Measurements from ENCODE around the gene MAP1LC3B.
"Not testable (repeated sequence)": the region's sequence is repeated elsewhere in the genome, so short reads cannot be mapped to it uniquely, and the experiment has no call there.

MAP1LC3B gene

DNA sequence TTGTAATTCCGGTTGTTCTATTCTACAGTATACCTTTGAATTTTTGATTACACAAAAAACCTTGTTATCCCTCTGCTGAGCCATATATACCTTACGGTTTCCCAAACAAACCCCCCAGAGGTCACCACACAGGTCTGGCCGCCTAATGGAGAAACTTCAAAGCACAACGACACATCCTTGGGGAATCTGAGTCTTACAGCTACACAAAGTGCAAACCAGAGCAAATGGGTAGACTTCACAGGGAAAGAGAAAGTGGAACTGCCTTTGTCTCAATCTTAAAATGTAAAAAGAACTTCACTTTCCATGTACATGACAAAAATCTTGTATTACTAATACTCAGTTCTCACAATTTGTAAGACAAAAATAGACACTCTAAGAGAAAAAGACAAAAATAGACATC lies 11.3 kb upstream of the MAP1LC3B start:
- no peak for DNase-seq (ENCODE audit: low read depth in 3 of 3, low spot score in 1 of 3)

DNA sequence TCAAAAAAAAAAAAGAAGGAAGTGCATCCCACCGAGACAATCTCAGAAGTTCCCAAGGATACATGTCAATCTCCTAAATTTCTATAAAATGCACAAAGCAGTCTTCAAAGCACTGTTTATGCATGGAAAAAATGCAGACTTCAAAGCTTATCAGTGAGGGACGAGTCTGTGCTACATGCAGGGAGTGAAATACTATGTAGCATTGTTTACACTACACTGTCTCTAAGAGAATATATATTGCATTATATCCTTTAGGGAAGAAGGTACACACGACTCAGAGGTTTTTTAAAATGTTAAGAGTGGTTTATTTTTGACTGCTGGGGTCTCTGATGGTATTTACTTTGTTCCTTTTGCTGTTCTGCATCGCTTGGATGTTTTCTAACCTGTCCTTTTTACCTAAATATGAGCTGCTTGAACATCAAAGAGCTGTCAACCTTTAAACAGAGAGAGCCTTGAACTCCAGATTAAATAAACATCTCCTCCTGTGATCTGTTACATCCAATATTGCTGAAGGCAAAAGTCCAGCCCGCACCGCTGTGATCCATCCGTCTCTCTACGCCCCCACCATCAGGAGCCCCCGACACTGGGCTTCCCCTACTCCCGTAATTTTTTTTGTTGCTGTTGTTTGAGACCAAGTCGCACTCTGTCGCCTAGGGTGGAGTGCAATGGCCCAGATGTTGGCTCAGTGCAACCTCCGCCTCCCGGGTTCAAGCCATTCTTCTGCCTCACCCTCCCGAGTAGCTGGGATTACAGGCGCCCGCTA lies 9.9 kb upstream of the MAP1LC3B start:
- no peak for DNase-seq (ENCODE audit: low read depth in 3 of 3, low spot score in 1 of 3)

DNA sequence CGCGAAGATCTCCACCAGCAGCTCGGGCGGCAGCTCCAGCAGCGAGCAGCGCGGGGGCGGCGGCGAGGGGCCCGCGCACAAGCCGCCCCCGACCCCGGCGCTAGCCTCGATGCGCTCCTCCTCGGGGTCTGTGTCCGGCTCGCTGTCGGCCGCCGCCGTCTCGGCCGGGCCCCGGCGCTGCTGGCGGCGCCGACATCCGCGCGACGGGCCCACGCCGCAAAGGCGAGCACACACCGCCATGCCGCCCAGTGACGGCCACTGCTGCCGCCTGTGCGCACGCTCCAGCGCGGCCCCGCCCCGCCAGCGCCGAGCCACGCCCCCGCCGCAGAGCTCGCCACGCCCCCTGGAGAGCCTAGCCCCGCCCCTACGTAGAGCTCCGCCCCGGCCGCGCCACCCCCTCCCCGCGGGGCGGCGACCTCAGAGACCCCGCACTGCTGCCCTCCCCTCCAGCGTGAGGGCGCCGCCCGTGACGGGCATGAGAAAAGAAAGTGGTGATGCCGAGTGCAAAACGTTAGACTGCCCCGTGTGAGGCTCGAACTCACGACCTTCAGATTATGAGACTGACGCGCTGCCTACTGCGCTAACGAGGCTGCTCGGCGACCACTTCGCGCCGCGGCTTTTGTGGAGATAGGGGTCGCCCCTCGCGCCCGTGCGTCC lies 8.5 kb upstream of the MAP1LC3B start, which contains the start of gene FBXO31:
Gene FBXO31 (minus strand): TSS at position 272 of the 657 bp plus-strand sequence. CDS start 32 bp downstream, at position 240.
- DNase-seq (ENCODE audit: low read depth in 3 of 3, low spot score in 1 of 3): peak; percentile 79 to 92 (median 88)

DNA sequence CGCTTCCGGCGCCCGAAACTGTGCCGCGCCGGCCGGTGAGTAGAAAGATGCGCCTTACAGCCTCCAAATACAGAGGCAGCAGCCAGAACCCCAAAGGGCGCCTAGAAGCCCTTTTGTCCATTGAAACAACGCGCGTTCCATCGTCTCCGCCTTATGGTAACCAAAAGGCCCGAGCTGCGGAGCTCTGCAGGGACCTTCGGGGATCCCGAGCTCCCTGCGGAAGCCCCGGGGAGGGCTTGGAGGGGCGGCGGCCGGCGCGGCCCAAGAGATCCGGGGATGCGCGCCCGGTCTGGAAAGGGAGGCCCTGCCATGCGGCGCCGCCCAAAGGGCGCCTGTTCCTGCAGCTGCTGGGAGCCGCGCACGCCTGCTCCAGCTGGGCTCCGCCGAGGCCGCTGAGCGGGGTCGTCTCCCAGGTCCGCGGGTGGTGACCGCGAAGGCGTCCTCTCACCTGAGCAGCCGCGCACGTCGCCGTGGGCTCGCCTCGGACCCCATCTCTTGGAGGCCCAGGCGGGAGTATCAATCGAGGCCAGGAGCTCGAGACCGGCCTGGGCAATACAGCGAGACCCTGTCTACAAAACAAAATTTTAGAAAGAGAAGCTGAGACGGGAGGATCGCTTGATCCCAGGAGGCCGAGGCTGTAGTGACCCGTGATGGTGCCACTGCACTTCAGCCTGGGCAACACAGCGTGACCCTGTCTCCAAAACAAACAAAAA lies 7.8 kb upstream of the MAP1LC3B start:
- DNase-seq (ENCODE audit: low read depth in 3 of 3, low spot score in 1 of 3): no peak

DNA sequence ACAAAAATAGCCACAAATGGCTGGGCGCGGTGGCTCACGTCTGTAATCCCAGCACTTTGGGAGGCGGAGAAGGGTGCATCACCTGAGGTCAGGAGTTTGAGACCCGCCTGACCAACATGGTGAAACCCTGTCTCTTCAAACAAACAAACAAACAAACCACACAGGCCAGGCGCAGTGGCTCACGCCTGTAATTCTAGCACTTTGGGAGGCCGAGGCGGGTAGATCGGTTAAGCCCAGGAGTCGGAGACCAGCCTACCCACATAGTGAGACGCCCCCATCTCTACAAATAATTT lies 7.3 kb upstream of the MAP1LC3B start:
- not testable (repeated sequence) for DNase-seq (ENCODE audit: low read depth in 3 of 3, low spot score in 1 of 3)

DNA sequence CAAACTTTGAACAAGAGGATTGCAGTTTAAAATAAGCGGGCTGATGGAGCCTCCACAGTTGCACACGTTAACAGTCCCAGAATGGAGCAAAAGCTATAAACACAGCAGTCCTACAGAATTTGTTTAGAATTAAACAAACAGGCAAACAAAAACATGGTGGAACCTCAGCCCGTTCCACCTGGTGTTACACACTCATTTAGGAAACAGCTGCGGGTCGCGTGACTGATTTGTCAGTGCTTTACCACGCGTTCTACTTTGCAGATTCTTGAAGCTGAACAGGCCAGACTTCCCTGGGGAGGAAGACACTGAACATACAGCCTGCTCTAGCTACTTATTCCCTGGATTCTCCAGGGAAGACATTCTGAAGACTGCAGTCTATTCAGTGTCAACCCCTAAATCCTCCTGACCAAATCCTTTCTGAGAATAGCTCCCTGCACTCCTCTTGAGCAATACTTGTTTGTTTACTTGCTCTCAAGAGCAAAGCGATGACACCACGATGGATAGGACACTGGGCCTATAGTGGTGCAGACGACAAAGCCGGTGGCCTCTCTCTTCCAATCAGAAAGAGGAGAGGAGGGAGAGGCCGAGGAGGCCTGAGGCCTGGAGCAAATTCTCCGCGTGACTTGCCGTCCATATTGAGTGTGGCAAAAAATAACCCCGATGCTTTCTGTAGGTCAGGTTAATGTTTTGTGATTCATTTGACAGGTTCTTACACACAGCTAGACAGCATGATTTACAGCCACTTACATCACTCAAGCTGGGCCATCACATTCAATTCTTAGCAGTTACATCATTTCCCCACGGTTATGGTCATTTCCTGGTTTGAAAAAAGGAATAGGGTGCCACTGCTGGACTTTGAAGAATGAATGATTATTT lies 4.0 kb upstream of the MAP1LC3B start:
- DNase-seq (ENCODE audit: low read depth in 3 of 3, low spot score in 1 of 3): peak; percentile 58 to 71 (median 71)

DNA sequence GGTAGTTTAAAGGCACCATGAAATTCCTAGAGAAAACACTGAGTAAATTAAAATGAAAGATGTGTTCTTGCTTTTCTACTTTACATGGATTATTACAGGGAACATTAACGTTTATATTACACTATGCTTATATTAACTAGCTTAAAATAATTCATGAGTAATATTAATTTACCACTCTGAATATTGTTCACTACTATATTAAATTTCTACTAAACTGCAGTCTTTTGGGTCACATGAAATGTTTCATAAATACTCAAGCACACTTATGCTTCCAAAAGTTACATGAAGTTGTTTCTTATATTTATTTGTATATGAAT lies 3.4 kb upstream of the MAP1LC3B start:
- no peak for DNase-seq (ENCODE audit: low read depth in 3 of 3, low spot score in 1 of 3)

DNA sequence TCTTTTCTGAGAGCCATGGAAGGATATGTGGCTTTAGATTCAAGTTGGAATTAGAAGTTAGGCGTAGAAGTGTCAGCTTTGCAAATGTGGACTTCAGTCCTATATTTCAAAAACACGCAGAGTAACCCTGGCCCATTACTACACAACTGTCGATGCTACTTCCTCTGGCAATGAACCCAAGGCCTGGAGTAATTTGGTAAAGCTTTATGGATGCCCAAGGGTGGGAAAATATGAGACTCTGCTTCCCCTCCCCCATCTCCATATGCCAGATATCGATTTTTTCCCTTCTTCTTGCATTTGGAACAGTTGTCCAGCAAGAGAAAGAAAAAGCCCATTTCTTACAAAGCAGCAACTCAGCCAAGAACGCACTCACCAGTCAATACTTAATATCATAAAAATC lies 2.9 kb upstream of the MAP1LC3B start:
- no peak for DNase-seq (ENCODE audit: low read depth in 3 of 3, low spot score in 1 of 3)

DNA sequence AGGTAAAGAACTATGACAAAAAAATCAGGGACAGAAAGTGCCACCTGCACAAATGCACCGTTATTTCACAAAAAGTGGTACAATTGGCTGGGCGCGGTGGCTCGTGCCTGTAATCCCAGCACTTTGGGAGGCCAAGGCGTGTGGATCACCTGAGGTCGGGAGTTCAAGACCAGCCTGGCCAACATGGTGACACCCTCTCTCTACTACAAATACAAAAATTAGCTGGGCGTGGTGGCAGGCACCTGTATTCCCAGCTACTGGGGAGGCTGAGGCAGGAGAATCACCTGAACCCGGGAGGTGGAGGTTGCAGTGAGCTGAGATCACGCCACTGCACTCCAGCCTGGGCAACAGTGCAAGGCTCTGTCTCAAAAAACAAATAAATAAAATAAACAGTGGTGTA lies 2.2 kb upstream of the MAP1LC3B start:
- DNase-seq (ENCODE audit: low read depth in 3 of 3, low spot score in 1 of 3): not testable (repeated sequence)

DNA sequence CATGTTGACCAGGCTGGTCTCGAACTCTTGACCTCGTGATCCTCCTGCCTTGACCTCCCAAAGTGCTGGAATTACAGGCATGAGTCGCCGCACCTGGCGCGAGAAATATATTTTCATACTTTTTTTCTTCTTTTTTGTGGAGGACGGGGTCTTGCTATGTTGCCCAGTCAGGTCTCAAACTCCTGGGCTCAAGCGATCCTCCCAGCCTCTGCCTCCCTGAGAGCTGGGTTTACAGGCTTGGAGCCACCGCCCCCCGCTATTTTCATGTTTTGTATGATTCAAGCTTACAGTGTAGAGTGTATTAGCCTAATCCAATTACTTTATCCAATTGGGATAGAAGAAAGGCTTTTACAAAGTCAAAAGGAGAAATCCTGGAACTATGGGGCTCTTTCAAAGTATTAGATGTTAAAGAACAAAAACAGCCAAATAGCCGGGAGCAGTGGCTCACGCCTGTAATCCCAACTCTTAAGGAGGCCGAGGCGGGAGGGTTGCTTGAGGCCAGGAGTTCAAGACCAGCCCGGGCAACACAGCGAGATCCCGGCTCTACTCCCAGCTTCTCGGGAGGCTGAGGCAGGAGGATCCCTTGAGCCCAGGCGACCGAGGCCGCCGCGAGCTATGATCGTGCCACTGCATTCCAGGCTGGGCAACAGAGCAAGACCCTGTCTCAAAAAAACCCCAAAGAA lies 1.4 kb upstream of the MAP1LC3B start:
- DNase-seq (ENCODE audit: low read depth in 3 of 3, low spot score in 1 of 3): no peak

DNA sequence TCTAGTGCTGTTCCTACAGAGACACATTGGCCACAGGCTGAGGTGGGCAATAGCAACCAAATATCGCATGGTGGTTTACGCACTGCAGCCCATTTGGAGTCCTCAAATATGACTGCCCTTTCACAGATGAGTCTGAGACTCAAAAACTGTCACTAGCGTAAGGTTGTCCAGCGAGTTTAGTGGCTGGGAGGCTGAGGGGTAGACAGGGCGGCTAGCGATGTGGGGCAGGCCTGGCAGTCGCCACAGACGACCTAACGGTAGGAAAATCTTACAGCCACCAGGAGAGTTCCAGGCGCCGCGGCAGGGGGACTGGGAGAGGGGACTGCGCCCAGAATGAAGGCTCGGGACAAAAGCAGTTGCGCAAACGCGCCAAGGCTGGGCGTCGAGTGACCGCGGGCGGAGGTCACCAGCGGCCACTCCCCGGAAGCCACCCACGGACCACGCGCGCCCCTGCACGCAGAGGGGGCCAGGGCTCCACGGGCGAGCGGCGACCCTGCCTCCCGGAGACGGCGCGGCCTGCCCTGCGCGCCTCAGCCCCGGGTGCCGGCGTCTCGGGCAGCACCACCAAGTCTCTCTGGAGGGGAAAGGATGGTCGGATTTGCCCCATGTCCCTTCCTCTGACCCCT lies 699 bp upstream of the MAP1LC3B start:
- no peak for DNase-seq (ENCODE audit: low read depth in 3 of 3, low spot score in 1 of 3)

DNA sequence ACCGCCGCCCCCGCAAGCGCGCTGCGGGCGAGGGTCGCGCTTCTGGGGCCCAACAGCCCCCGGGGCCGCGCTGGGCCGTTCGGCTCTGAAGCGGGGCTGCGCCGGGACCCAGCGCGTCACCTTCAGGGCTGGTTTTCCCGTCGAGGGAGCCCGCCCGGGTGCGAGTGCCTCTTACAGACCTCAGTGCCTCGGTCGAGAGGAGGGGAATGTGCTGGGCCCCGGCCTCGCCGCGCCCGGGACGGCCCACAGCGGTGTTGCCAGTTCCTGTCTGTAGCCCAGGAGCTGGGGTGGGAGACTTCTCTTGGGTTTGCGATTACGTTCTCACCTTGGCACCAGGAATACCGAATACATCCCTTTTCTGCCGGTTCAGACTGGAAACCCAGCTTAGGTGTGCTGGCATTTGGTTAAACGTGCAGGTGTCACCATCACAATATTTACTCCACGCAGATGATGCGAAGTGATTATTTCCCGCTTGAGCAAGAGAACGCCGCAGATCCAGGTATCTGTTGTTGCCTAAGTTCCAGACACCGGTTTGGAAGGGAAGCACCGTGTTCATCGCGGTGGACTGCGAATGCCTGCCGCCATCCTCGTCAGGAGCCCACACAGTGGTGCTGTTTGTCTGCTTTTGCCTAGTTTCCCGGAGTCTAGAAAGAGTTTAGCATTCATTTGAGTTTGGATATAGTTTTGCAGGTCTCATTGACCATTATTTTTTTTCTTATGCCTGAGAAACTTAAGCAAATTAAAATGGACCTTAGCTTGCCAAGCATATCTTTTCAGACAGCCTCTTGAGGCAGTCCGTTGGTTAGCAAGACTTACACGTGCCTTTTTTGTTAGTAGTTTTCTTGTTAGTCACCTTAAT lies 914 bp downstream of the MAP1LC3B start:
- DNase-seq (ENCODE audit: low read depth in 3 of 3, low spot score in 1 of 3): no peak

DNA sequence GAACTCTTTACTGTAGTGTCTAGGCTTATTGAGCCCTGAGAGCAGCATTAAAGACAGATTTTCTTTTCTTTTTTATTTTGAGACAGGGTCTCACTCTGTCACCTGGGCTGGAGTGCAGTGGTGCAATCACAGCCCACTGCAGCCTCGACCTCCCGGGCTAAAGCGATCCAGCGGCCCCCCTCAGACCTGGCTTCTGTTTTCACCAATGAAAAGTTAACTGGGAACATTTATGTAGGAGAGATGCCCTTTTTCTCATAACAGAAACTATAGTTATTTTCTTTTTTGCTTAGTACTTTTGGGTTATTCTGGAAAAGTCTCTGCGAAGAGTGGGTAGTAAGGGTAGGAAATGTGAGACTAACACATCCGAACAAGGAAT lies 1.5 kb downstream of the MAP1LC3B start:
- DNase-seq (ENCODE audit: low read depth in 3 of 3, low spot score in 1 of 3): no peak

DNA sequence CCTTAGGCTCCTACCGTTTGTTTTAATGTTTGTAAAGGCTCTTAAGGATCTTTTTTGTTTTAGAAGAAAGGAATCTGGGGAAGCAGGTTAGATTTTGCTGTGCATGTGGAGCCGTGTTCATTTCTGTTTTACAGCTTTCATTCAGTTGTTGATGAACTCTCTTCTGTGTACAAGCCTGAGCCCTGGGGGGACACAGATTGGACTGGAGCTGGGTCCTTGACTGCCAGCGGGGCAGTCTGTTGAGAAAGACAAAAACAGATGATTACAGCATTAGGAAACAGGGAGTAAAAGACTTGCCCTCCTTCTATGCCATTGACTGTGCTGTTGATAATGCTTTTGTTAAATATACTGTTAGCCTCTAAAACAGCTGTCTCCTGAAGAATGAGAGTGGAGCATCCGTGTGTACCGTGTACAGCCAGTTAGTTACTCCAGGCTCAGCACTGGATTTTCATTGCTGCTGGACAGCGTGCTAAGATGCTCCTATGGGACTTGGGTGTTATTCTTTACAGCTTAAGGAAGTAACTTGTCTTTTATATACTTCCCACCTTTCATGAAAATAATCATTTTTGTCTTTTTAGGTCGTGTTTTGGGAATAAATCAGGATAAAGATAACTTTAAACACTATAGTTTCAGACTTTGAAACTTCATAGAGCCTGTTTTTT lies 3.2 kb downstream of the MAP1LC3B start:
- no peak for DNase-seq (ENCODE audit: low read depth in 3 of 3, low spot score in 1 of 3)

DNA sequence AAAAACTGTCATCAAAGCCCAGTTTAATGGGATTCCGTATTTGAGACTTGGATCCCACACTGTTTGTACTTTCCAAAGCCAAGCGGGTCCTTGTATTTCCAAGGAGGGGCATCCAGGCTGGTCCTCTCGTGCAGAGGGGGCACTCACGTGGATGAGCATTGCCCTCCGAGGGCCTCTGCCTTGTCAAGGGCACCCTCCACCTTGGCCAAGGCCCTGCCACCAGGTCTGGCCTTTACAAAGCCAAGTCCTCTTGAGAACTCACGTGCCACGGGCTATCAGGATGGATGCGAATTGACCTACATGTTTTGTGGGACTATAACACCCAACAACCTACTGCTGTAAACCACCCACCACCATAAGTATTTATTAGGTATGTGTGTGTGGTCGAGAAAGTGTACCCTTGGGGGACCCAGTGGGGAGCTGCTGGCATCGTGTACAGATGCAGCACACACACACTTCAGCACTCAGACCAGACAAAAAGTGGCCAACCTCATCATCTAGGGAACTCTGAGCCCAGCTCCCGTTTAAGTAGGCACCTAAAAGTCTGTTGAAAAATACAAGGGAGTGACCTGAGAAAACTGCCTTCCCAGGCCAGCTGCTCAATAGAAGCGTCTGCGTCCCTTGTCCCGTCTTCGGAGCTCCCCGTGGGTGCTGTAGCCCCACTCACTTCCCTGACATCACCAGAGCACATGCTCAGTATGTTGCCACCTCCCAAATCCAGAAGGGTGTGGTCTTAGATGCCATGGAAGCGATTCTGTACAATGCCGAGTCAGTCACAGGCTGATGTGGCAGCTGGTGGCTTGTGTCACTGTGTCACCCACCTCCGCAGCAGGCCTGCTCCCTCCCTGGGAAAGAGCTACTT lies 12.9 kb downstream of the MAP1LC3B start:
- no peak for DNase-seq (ENCODE audit: low read depth in 3 of 3, low spot score in 1 of 3)

DNA sequence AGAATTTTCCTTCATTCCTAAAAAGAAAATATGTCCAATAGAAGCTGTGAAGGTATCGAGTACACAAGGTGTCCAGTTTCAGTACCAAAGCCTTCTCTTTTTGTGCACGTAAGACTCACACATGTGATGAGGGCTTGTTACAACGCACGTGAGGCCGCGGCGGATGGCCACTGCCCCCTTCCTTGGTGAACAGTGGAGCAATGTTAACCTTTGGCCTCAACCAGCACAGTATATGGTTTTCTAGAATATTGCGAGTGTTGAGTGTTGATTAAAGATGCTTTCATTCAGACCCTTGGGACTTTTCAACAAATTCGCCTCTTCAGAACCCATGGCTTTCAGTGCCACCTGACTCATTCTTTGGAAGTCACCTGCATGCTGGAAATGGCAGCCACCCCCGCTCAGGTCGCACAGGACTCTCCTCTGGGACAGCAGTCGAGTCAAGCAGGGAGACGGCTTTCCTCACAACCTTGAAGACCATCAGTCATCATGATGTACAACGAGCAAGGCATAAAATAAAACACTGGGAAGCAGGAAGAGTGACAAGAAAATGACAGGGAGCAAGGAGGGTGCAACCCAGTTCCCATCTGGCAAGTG lies 14.5 kb downstream of the MAP1LC3B start:
- DNase-seq (ENCODE audit: low read depth in 3 of 3, low spot score in 1 of 3): no peak

DNA sequence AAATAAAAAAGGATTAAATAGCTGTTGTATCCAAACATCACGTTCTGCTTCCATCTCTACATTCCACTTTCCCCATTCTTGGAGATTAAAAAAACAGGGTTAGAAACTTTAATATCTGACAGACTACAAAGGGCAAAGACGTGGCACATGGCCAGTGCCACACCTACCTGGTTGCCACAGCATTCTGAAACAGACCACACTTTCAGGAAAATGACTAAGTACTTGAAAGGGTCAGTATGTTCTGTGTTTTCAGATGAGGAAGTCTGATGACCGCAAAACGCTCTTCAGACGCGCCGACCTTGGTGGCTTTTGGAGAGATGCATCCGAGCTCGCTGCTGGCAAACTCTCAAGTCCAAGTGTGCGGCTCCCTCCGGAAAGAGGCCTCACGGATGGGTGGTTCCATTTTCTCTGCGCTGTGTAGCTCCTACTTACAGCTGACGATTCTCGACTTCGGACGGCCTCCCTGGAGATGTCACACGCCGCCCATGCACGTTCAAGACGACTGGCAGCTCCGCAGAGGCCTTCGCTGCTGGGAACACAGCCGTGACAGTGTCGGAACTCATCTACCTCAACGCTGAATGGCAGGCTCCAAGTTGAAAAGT lies 15.5 kb downstream of the MAP1LC3B start:
- DNase-seq (ENCODE audit: low read depth in 3 of 3, low spot score in 1 of 3): no peak
